Bone marrow (tissue), 2 donors: Measurements from ENCODE around the gene MTCL1.

ENCODE experiments used
- DNase-seq, 2 donors: peaks; one replicate each; lab custom pipeline; 2025; lab: John Stamatoyannopoulos, UW

Gene MTCL1

GRCh38 chr18:8810157-8810556 is 104.8 kb downstream of the MTCL1 start:
- no peak for DNase-seq

- DNase-seq = no peak
Measured at GRCh38 chr18:8811115-8811514, 105.8 kb downstream of the MTCL1 start.

GRCh38 chr18:8812631-8813030 is 107.3 kb downstream of the MTCL1 start:
- no peak for DNase-seq

GRCh38 chr18:8813611-8814010 is 108.3 kb downstream of the MTCL1 start:
- DNase-seq = no peak

- DNase-seq = no peak
Measured at GRCh38 chr18:8814206-8814605, 108.8 kb downstream of the MTCL1 start.

GRCh38 chr18:8816220-8816619 is 110.9 kb downstream of the MTCL1 start:
- DNase-seq = no peak

GRCh38 chr18:8816816-8817215 is 111.5 kb downstream of the MTCL1 start:
- DNase-seq = no peak

GRCh38 chr18:8818982-8819381 is 113.6 kb downstream of the MTCL1 start:
- DNase-seq = no peak

- no peak for DNase-seq
Measured at GRCh38 chr18:8820396-8821082, 115.2 kb downstream of the MTCL1 start.

- DNase-seq = no peak
Measured at GRCh38 chr18:8821083-8821465, 115.7 kb downstream of the MTCL1 start.

GRCh38 chr18:8821531-8821930 is 116.2 kb downstream of the MTCL1 start:
- DNase-seq = no peak

GRCh38 chr18:8822643-8823042 is 117.3 kb downstream of the MTCL1 start:
- no peak for DNase-seq

- DNase-seq = no peak
Measured at GRCh38 chr18:8823530-8823929, 118.2 kb downstream of the MTCL1 start.

GRCh38 chr18:8824846-8825245 is 119.5 kb downstream of the MTCL1 start:
- no peak for DNase-seq

GRCh38 chr18:8825273-8825672 is 119.9 kb downstream of the MTCL1 start:
- DNase-seq = no peak

GRCh38 chr18:8825729-8826375 is 120.5 kb downstream of the MTCL1 start:
- DNase-seq = no peak

GRCh38 chr18:8826514-8826913 is 121.2 kb downstream of the MTCL1 start:
- DNase-seq = no peak

- DNase-seq = no peak
Measured at GRCh38 chr18:8826971-8827370, 121.6 kb downstream of the MTCL1 start.

- DNase-seq = no peak
Measured at GRCh38 chr18:8828300-8828699, 122.9 kb downstream of the MTCL1 start.

- DNase-seq = no peak
Measured at GRCh38 chr18:8828798-8829197, 123.4 kb downstream of the MTCL1 start.

GRCh38 chr18:8830067-8831060 is 125.0 kb downstream of the MTCL1 start:
- no peak for DNase-seq

- no peak for DNase-seq
Measured at GRCh38 chr18:8831112-8831511, 125.8 kb downstream of the MTCL1 start.

GRCh38 chr18:8831531-8831930 is 126.2 kb downstream of the MTCL1 start:
- DNase-seq = no peak
